Activated effector memory CD4-positive, alpha-beta T cell treated with Interleukin-2 at 50 U/mL for 16 hours (primary cell): ENCODE measurements around the gene IL16.

ENCODE experiments used
- DNase-seq: peaks from one replicate; pipeline ENCODE4 v3.0.0-alpha.2; 2020

IL16 gene

DNA sequence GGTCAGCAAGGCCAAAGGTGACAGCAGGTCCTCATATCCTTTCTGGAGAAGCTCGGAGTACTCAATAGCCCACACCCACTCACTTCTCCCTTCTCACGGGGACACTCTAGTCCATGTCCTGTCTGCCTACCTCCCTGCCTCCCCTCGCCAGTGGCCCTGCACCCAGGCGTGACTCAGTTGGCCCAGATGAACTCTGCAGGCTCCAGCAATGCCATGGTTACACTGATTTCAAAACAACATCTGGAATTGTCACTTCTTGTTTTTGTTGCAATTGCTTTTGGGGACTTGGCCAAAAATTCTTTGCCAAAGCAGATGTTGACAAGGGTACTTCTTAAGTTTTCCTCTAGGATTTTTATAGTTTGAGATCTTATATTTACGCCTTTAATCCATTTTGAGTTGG is 13.0 kb downstream of the IL16 start:
- DNase-seq, result no peak

DNA sequence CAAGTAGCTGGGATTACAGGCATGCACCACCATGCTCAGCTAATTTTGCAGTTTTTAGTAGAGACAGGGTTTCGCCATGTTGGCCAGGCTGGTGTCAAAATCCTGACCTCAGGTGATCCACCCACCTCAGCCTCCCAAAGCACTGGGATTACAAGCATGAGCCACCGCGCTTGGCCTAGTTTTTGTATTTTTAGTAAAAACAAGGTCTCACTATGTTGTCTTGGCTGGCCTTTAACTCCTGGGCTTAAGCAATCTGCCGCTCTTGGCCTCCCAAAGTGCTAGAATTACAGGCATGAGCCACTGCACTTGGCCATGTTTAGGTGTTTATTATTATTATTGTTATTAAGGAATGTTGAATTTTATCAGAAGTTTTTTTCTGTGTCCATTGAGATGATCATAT is 14.7 kb downstream of the IL16 start:
- DNase-seq, result no peak

DNA sequence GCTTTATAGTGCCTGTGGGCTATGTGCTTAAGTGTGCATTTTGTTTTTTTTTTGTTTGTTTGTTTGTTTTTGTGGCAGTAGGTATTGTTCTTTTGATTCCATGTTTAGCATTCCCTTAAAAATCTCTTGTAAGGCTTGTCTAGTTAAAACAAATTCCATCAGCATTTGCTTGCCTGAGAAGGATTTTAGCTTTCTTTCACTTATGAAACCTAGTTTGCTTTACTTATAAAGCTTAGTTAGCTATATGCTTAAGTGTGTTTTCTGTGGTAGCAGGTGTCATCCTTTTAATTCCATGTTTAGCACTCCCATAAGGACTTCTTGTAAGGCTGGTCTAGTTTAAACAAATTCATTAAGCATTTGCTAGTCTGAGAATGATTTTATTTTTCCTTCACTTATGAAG is 17.3 kb downstream of the IL16 start:
- DNase-seq, result no peak

DNA sequence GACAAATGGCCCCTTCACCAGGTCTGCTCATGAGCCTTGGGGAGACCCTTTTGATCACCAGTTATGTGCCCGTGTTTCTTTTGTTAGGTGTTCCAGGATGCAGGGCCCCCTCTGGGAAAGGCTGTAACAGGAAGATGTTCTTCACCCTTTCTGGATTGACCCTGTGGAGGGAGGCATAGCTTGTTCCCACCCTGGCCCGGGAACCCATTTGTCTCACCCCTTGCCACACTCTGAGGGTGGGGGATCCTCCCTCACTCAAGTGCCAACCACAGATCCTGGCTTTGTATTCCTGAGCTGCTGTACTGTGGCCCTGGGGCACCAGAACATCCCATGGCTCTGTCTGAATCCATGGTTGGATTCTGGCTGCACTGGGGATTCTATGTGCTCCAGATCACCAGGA is 18.9 kb downstream of the IL16 start:
- no peak for DNase-seq

DNA sequence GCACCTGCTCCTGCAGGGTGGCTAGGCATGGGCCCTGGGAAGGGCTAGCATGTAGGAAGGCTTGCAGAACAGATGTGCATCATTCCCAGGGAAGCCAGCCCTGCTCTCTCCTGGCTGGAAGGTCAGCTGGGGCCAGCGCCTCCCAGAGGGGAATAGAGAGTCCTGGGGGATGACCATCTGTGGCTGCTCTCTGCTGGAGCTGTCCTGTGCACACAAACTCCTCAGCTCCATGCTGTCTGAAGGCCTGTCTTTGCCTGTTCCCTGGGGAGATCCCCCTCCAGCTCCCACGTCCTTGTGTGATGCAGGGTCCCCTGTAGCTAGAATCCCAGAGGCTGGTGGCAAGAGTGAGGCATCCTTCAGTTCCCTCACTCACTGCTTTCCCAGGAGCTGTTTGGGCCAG is 19.3 kb downstream of the IL16 start:
- no peak for DNase-seq

DNA sequence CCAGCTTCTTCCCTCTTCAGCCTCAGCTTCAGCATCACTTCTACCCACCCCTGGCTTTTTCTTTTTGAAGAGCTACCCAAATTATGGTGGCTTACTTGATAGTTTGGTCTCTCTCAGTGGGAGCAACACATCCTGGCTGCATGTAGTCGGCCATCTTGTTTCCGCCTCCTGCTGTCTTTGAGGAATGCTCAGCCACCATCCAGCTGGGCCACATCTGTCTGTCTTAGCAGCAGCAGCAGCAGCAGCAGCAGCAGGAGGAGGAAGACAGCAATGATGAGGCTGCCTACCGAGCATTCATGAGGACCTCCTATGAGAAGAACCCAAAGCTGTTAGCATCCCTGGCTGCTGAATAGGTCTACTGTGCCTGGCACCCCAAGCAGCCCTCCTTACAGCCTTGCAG is 19.7 kb downstream of the IL16 start:
- DNase-seq, result no peak

DNA sequence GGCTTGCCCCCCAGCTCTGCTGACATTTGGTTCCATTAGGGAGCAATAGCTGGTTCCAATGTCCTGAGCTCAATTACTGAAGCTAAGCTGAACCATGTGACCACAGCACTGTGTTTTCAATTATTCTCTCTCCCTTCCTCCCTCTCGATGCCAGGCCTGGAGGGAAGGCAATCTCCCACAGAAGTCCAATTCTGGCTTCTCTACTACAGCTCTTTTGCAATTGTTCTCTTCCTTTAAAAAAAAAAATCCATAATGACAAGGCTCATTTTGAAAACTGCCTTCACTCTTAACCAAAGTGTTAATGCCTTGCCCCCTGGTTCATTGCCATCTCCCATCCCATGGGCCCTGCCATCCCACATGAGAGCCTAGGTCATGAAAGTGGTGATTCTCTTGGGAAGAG is 24.8 kb downstream of the IL16 start:
- DNase-seq, result no peak

DNA sequence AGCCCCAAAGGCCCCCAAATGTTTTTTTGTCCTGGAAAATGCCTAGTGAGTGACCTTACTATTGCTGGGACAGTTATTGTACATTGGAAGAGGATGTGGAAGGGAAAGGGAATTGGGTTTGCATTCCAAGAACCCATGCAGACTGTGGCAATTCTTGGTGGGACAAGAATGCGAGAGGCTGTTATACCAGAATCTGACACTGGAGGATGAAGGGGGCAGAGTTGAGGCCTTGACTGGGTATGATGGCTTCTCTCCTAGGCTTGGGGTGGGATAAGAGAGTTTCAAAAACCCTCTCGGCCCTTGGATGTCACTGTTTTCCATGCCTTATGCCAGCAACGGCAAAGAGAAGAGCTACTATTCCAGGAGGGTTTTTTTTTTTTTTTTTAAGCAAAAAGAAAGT is 25.3 kb downstream of the IL16 start:
- no peak for DNase-seq

DNA sequence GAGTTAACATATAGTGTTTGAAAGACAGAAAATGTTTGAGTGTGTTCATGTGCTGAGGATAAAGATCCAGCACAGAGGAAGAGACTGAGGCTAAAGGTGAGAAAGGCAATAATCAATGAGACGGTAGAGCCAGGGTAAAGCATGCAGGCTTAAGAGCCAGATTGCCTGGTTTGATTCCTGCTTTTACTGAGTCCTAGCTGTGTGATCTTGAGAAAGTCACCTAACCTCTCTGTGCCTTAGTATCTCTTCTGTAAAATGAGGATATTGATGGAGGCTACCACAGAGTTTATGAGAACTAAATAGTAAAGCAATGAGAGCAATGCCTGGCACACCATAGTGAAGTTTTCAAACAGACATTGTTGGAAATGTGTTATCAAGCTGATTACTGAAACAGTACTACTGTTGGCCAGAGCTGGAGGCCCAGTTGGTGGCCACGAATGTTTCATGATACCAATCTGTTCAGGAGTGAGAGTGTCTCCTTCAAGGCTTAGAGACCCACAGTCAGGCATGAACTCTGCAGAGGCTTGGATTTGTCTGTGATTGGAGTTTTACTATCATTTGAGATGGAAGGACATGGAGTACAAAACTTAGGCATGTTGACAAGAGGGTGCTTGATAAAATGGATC is 26.8 kb downstream of the IL16 start:
- no peak for DNase-seq

DNA sequence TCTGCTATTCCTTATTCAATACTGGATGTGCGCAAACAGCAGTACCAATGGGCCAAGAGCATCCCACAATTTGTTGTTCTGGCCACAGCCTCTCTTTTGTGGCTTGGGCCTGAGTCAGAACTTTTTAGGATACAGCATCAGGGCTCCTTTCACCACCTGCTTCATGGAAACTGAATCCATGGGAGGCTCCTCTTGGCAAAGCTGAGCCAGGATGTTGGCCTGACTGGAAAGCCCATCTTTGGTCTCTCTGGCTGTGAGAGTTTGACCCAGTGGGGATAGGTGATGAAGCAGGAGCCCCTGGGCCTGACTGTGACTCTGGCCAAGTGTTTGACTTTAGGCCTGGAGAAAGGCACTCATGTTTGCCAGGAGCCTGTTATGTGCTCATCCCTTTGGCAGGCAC is 27.6 kb downstream of the IL16 start:
- no peak for DNase-seq

DNA sequence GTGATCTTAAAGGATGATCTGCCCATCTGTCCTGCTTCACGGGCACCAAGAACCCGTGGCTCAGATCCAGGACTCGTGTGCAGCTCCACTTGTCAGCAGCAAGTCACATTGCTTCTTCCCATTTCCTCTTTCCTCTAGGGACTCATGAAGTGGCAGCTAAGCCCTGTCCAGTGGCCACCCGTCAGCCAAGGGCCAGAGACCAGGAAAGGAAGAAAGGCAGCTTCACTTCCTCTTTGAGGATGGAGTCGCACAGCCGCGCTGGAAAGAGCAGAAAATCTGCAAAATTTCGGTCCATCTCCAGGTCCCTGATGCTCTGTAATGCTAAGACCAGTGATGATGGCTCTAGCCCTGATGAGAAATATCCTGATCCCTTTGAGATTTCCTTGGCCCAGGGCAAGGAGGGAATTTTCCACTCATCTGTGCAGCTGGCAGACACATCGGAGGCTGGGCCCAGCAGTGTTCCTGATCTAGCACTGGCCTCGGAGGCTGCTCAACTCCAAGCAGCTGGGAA is 28.5 kb downstream of the IL16 start:
- no peak for DNase-seq

DNA sequence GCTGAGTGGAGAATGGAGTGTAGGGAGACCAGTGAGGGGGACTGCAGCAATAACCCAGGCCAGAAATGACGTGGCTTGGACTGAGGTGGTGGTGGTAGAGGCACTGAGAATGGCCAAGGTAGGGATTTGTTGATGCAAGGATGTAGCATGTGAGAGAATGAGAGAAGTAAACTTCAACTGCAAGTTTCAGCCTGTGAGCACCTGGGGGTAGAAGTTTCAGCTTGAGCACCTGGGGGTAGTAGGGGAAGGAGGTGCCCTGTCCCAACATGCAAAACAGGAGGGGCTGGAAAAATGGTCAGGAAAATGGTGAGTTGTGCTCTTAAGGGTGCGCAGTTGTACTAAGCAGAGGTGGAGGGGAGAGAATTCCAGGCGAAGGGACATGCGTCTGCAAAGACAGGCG is 31.0 kb downstream of the IL16 start:
- DNase-seq, result no peak

DNA sequence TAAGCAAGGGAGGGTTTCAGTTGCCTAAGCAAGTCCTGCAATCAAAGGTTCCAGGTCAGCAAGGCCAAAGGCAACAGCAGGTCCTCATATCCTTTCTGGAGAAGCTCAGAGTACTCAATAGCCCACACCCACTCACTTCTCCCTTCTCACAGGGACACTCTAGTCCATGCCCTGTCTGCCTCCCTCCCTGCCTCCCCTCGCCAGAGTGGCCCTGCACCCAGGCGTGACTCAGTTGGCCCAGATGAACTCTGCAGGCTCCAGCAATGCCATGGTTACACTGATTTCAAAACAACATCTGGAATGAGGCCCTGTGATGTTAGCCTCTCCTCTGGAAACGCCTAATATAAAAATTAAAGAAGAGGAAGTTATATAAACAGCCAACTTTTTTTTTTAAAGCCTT is 32.9 kb downstream of the IL16 start:
- DNase-seq, result no peak

DNA sequence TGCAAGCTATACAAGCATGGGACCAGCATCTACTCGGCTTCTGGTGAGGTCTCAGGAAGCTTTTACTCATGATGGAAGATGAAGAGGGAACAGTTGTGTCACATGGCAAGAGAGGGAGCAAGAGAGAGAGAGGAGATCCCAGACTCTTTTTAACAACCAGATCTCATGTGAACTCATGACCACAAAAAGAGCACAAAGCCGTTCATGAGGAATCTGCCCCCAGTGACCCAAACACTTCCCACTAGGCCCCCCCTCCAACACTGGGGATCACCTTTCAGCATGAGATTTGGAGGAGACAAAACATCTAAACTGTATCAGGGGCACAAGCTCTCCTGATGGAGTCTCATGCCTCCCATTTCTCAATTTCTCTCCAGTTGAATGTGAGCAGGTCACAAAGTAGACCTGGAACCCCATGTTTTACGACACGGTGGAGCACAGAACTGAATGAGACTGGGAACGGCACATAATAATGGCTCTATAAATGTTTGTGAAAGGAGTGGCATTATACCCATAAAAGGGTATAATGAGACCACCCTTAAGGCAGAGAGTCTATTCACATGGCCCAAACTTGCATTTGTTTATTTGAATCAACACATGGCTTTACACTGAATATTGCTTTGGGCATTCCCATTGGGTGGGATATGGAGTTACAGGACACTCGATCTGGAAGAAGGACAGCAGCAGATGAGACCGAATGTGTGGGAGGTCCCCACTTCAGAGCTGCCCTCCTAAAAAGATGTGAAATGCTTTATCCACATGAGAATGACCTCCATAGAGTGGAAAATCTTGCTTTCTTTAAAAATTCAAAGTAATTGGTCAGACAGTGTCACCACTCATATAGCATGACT is 38.8 kb downstream of the IL16 start:
- DNase-seq, result no peak

DNA sequence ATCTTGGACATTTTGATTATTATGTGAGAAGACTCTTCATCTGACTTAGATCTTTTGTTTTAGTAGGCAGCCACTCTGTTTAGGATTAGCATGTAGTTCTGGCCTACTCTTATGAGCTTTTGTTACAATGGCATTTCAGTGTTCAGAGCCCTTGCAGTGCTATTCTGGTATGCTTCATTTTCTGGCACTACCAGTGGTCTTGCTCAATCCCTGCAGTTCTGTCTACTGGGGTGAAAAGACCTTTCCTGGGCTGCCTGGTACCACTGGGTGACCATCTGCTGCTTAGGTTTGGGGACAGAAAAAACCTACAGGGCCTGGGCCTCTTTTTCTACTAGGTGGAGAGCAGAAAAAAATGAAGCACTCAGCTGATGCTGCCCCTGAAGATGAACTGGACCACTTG is 42.5 kb downstream of the IL16 start:
- DNase-seq, result no peak

DNA sequence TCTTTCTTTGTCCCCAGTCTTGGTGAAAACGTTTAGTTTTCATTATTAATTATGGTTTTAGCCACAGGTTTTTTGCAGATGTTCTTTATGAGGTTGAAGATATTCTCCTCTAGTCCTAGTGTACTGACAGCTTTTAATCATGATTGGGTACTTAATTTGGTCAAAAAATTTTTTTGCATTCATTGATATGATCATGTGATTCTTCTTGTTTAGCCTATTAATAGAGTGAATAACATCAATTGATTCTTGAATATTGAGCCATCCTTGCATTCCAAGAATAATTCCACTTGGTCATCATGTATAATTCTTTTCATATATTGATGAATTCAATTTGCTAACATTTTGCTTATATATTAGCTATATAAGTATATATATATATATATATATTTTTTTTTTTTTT is 46.1 kb downstream of the IL16 start:
- DNase-seq, result no peak

DNA sequence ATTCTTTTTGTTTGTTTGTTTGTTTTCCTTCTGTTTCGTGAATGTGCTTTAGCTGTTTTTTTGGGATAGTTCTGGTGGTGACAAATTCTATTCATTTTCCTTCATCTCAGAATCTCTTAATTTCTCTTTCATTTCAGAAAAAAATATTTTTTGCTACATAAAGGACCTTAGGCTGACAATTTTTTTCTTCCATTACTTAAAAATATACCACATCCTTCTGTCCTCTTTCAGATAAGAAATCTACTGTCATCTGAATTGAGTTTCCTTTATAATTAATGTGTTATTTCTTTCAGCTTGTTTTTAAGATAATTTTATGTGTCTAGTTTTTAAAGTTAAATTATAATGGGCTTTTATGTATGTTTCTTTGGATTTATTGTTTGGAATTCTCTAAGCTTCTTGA is 47.6 kb downstream of the IL16 start:
- no peak for DNase-seq

DNA sequence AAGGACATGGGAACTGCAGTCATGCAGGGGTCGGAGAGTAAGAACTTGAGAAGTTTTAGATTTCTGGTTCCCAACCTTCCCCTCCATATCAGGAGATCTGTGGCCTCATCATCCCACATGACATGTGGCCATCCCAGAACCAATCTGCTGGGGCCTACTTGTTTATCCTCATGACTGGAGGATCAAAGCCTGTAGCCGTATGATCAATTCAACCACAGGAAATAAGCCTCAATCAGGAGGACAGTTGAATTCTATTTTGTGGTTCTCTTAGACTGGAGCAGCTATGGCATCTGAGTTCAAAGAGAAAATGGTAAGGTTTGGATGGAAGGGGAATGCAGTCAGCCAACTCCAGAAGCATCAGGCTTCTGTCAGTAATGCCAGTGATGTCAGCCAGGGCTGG is 57.2 kb downstream of the IL16 start:
- DNase-seq, result no peak

DNA sequence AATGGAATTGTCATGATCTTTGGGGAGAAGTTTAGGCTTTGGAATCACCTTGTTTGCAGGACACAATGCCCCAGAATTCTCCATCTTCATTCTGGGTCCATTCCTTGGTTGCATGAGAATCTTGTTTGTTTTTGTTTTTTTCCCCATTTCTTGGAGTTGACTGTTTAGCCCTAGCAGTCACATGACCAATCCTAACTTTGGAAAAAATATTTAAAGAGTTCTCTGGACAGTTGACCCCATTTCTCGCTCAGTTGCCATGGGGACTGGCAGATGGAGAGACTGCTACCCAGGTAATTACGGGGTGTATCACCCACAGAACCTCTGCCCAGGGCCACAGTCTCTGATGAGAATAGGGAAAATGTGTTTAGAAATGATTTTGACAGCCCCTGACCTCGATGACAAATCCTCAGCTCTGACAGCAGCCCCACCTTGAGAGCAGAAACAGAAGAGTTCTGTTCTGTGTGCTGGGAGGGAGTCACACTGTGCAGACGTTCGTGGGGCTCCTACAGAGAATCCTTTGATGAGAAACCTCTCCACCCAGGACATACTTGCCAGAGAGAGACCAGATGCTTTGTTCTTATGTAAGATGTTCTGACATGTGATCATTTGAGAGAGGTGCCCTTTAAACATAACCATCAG is 57.7 kb downstream of the IL16 start:
- no peak for DNase-seq

DNA sequence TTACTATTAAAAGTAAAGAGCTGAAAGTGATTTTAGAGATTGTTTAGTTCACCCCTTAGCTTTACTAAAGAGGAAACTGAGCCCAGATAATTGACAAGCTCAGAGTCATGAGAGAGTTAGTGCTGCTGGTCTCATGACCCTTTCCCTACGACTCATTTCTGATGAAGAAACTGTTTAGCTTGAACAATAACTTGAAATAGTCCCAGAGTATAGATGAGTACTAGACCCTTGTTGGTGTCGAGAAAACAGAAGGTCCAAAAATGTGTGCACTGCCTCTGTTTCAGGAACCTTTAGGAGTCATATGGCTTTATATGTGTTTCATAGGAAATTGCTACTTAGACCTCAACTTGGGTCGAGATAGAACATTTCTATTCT is 58.2 kb downstream of the IL16 start:
- no peak for DNase-seq

DNA sequence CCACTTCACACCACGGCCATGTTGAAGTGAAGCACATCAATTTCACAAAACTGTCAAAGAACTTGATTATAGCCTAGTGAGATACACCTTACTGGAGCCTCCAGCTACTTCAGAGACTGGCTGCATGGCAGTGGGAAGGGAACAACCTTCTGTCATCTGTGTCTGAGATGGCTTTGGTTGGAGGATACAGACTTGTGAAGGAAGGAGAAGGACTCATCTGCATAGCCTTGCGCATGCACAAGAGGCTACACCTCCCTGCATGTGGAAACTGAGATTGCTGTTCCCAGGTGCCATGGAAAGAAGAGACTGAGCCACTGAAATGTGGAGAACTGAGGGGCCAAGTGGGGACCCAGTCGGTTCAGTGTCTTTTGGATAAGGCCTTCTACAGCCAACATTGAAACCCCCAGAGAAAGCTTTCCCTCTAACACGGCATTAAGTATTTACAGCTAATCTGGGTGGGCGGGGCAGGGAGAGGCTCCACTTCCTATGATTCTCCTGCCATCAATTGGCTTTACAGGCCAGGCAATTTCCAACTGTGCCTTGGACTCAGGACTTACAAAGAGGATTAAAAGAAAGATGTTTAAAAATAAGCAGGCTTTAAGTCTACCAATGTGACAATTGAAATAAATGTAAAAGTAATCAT is 58.8 kb downstream of the IL16 start:
- DNase-seq, result no peak

DNA sequence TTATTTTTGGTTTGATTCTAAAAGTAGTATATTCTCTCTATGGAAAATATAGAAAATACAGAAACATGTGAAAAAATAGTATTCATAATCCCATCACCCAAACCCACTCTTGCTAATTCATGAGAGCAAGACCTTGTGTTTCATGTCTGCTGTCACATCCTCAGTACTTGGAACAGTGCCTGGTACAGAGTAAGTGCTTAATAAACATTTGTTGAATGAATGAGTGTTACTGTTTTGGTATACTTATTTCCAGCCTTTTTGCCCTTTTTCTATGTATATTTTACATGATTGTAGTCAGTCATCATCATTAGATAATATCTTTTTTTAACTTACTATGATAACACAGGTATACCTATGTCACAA is 59.3 kb downstream of the IL16 start:
- DNase-seq, result no peak

DNA sequence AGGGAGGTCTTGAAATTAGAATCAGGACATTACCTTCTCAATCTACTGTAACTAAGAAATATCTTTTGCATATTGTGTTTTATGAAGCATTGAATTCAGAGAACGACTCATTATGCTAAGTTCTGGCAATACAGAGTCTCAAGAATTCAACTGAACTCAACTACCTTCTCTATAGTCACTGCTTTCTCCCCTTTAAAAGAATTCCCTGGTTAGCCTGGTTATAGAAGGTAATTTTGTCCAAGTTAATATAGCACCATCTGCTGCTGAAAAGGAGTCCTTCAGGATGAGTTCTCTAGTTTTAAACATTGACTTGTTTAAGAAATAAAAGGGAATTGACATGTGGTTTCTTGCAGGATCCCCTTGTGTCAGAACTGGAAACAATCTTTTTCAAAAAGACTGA is 60.2 kb downstream of the IL16 start:
- no peak for DNase-seq

DNA sequence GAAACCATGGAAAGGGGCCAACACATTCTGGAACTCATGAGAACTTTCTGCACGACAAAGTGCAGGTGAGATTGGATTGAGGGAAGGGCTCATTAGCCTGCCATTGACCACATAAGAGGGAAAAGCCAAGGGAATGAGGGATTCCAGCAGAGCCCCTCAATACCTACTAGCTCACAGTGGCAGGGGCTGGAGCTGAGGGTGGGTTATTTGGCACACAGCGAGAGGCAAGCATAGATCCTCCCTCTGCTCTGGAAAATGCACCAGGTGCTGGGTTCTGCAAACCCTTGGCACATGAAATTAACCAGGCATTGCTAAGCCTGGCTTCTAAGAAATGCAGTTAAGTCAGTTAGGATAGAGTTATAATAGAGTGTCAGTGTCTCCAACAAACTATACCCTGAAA is 60.8 kb downstream of the IL16 start:
- no peak for DNase-seq
